GM10266 (cell line): Measurements from ENCODE around the gene VPS13D.

Experiments
- DNase-seq: peaks from one replicate; pipeline ENCODE4 v3.0.0; 2012; ENCODE audit errors: extremely low spot score
- CTCF ChIP-seq: IDR thresholded peaks from 2 replicates; pipeline ENCODE4 v1.5.1; 2012; ENCODE audit warnings: mild to moderate bottlenecking, low read depth; ENCODE audit not compliant: control insufficient read depth, insufficient read depth; ENCODE audit errors: missing control alignments

Gene VPS13D

GRCh38 chr1:12249181-12249580 lies 19.4 kb downstream of the VPS13D start:
- DNase-seq, result no peak
- no peak for TF ChIP-seq CTCF

GRCh38 chr1:12249748-12250147 lies 19.9 kb downstream of the VPS13D start:
- TF ChIP-seq CTCF, result no peak
- DNase-seq, result no peak

GRCh38 chr1:12251442-12251841 lies 21.6 kb downstream of the VPS13D start:
- no peak for DNase-seq
- TF ChIP-seq CTCF, result no peak

GRCh38 chr1:12255913-12256312 lies 26.1 kb downstream of the VPS13D start:
- no peak for TF ChIP-seq CTCF
- no peak for DNase-seq

GRCh38 chr1:12258272-12258671 lies 28.4 kb downstream of the VPS13D start:
- no peak for DNase-seq
- no peak for TF ChIP-seq CTCF

GRCh38 chr1:12269351-12269750 lies 39.5 kb downstream of the VPS13D start:
- TF ChIP-seq CTCF, result no peak
- DNase-seq, result no peak

GRCh38 chr1:12271033-12271432 lies 41.2 kb downstream of the VPS13D start:
- TF ChIP-seq CTCF, result no peak
- DNase-seq, result no peak
